Inflammatory macrophage treated with lipopolysaccharide for 1 hour (primary cell): ENCODE measurements around the gene NXPH3.
"Not testable (repeated sequence)": the region's sequence is repeated elsewhere in the genome, so short reads cannot be mapped to it uniquely, and the experiment has no call there.

ENCODE experiments used
- DNase-seq, 2 donors: peaks; one replicate each; pipeline ENCODE4 v3.0.0-alpha.2; 2020 to 2022

Gene NXPH3

DNA sequence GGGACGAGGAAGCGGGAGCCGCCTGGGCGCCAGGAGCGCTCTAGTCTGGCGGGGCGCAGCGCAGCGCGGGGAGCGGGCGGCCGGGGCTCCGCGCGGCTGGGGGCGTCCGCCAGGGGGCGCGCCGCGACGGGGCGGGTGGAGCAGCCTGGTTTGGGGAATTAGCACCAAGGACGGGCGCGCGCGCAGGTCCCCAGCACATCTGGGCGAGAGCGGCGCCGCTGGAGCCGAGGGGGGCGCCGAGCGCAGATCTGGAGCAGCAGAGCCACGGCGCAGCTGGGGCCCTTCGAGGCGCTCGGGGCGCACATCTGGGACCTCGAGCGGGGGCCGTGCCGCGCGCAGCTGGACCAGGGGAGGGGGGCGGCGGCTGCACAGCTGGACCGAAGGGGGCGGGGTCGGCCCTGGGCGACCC is at the start of gene NXPH3:
Gene NXPH3, plus strand, starts transcription at position 193 of the 409 bp plus-strand sequence. CDS start 349 bp downstream, outside the sequence.
- peak; percentile 38 to 64 for DNase-seq

DNA sequence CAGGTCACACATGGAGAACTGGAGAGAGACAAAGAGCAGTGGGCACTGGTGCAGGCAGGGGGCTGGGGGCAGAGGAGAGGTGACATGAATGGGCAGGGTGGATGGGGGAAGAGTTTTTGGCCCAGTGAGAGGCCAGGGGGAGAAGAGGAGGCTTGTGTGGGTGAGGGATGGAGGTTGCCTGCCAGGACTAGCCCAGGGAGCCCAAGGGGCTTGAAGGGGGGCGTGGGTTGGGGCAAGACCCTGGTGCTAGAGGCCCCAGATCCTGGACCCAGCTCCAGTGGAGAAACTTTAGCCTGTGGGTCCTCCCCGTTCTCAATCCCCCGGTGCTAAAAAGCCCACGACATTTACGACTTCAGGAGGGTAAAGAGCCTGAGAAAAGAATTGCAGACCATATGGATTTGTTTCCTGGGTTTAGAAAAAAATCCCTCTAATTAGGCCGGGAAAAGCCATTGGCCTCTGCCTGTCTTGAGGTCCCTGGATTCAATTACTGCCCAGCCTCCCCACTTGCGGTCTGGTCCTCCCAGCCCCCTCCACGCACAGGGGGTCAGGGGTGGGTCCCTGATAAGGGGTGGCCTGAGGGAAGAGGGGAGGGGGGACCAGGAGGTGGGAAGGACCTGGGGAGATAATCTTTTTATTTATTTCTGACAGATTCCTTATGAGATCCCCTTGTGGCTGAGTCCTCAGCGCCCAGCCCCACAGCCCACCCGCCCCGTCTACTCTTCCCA is 47.6 kb upstream of the NXPH3 start:
- no peak for DNase-seq

DNA sequence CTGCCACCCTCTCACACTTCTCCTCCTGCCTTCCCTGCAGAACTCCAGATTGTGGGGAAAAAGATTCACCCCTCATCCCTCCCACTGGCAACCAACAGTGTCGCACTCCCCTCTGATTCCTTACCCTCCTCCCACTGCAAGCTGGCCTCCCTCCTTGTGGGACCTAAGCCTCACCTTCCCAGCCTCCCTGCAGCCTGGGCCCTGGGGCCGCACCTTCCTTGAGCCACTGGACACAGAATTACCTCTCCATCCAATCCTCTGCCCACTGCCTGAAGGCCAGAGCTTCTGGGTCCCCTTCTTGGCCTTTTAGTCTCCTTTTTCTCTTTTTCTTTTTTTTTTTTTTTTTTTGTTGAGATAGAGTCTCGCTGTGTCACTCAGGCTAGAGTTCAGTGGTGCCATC is 46.7 kb upstream of the NXPH3 start:
- no peak for DNase-seq

DNA sequence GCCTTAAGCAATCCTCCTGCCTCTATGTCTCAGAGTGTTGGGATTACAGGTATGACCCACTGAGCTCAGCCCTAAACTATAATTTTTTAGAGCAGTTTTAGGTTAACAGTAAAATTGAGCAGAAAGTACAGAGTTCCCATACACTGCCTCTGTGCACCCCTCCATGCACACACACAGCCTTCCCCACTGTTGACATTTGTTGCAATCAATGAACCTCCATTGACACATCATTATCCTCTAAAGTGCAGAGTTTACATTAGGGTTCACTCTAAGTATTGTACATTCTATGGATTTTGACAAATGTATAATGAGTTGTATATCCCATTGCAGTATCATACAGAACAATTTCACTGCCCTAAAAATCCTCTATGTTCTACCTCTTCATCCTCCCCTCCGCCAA is 45.6 kb upstream of the NXPH3 start:
- no peak for DNase-seq

DNA sequence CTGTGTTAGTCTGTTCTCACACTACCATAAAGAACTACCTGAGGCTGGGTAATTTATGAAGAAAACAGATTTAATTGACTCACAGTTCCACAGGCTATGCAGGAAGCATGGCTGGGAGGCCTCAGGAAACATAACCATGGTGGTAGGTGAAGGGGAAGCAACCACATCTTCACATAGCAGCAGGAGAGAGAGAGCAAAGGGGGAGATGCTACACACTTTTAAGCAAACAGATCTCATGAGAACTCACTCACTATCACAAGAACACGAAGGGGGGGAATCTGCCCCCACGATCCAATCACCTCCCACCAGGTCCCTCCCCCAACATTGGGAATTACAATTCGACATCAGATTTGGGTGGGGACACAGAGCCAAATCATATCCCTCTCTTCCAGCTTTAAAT is 31.8 kb upstream of the NXPH3 start:
- DNase-seq, result no peak

DNA sequence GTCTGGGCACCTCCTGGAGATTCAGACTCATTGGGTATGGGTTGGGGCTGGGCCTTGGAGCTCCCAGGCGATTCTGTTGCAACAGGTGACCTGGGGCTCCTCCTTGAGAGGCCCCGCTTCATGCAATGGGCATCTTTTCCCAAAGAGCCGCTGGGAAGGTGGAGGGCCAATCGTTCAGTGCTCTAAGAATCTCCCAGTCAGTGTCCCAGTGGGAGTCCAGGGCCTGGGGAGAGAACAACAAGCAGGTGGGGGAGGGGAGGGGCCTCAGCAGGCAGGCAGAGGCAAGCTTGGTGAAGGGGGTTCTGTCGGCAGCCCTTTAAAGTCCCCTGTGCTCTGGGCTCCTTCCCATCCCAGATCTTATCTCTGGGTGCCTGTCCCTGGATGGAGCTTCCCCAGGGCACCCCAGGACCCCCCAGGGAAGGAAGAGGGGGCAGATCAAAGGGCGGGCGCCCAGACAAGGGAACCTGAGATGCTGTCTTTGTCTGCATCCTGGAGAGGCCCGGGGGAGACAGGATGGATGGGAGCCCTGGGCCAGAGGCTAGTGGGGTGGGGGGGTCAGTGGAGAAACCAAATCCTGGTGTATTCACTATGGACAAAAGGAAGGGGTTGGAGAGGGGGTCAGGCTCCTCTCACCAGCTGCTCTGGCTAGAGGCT is 30.5 kb upstream of the NXPH3 start:
- no peak for DNase-seq

DNA sequence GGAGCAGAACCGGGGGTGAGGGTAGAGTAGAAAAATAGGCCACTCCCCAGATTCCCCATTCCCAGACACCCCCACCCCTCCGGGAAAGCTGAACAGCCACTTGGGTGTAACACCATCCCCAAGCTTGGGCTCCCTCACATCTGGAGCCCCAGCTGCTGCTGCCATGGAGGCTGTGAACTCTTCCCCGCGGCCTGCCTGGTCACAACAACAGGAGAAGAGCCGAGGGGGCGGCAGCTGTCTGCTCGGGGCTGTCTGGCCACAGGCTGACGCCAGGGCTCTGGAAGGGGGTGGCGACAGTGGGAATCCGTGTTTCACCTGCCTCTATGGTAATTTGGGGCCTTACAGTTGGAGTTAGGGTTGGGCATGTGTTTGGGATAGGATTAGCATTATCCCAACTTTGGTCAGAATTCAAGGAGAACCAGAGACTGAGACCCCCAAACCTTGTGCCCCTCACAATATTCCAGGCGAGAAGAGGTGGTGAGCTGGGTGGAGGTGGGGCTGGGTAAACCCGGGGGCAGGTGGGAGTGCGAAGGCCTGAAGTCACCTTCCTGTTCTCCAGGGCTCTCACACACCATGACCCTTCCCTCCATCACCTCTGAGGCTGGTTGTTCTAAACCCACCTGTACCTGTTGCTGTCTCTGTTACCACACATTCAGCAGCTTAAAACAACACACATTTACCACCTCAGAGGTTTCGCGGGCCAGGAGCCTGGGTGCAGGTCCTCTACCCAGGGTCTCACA is 29.7 kb upstream of the NXPH3 start:
- DNase-seq, result no peak

DNA sequence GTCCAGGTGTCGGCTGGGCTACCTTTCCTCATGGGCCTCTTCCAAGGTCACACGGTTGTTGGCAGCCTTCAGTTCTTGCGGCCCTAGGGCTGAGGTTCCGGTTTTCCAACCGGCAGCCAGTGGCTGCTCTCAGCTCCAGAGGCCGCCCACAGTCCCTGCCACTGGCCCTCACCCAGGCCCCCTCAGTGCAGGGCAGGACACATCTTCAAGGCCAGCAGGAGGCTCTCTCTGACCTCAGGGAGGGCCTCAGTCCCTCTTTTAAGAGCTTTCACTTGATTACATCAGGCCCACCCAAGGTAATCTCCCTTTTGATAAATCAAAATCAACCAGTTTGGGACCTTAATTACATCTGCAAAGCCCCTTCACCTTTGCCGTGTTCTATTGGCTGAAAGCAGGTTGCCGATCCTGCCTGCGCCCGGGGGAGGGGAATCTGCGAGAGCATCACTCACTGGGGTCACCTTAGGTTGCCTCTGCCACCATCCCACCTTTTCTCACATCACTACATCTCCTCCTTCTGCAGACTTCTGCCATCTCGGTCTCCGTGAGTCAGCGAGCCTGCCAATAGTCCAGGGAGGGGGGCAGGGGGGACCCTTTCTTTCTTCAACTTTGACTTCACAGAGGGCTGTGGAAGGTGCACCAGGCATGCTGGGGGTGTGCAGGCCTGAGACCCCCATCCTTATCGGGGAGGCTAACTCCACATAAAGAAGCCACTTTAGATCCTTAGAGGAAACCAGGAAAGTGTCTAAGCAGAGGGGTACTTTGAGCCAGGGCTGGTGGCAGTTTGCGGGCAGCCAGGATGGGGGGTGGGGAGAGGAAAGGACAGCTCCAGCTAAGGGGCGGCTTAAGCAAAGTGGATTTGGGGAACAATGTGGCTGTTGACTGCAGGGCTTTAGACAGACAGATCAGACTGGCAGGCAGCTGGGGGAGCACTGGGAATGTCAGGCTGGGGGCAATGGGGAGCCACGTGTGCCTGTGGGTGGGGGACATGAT is 28.8 kb upstream of the NXPH3 start:
- no peak for DNase-seq

DNA sequence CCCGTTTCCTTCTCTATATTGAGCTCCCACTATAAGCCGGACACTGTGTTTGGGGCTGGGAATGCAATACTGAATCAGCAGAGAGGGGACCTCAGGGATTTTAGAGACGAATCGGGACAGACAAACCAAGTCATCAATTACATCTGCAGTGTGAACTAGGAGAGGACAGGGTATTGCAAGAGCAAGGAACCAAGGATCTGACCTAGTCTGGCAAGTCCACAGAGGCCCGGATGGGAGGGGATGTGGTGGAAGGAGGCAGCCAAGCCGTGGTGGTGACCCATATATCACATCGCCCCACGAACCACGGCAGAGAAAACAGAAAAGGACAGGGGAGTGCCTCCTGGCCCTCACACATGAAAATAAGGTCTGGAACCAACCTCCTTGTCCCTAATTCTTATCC is 28.1 kb upstream of the NXPH3 start:
- no peak for DNase-seq

DNA sequence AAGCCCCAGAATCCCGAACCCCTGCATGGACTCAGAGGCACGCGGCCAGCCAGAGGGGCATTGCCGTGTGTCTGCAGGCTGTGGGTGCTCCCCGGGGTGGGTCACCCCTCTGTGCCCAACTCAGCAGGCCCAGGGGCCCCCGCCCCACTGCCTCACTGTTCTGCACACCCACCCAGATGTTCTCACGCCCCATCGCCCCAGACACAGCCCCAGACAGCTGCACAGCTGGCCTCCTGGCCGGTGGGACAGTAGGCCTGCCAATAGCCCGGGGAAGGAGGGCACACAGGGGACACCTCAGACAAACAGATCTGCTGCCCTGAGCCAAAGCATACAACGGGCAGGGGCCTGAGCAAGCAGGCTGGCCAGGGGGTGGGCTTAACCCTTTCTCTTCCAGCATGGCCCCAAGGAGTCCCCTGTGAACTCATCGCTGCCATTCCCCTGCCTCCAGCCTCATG is 27.6 kb upstream of the NXPH3 start:
- DNase-seq, result no peak

DNA sequence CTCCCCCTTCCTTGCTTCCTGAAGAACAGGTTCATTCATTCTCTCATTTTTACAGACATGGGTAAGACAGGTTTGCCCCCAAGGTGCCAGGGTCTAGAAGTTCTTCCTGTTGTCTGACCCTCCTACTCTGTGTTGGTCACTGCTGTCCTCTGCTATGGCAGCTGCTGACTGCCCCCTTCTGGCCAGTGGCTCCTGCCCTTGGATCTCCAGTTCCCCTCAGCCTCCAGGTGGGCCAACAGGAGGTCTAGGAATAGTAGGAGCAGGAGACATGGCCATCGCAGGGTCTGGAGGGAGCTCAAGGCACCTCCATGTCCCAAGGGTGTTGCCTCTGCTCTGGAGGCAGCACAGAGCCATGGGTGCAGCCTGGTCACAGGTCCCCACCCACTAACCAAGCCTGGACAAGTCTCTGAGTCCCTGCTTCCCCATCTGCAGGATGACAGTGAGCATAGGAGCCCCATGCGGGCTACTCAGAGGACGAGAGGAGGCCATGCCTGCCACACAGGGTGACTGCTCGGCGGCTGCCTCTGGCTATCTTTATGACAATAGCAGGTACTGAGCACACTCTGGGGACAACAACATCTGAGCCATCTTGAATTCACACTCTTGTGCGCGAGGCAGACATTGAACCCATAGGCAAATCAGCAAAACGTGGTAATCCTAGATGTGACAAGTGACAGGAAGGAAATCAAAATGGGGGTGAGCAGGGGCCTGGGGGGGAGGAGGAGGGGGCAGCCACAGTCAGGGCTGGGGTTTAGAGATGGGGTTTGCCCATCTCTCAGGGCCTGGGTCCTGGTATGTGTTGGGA is 27.0 kb upstream of the NXPH3 start:
- peak; percentile 21 to 56 for DNase-seq

DNA sequence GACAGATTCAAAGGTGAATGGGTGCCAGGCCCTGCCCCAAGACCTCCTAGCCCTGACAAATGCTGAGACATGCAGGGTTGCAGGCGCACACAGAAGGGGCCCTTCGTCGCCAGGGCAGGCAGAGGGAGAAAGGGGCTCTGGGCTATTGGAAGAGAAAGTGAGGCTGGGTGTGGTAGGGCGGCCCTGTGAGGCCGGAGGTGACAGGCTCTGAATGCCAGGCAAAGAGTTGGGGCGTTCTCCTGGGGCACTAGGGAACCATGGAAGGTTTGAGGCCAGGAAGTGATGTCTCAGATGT is 26.4 kb upstream of the NXPH3 start:
- no peak for DNase-seq

DNA sequence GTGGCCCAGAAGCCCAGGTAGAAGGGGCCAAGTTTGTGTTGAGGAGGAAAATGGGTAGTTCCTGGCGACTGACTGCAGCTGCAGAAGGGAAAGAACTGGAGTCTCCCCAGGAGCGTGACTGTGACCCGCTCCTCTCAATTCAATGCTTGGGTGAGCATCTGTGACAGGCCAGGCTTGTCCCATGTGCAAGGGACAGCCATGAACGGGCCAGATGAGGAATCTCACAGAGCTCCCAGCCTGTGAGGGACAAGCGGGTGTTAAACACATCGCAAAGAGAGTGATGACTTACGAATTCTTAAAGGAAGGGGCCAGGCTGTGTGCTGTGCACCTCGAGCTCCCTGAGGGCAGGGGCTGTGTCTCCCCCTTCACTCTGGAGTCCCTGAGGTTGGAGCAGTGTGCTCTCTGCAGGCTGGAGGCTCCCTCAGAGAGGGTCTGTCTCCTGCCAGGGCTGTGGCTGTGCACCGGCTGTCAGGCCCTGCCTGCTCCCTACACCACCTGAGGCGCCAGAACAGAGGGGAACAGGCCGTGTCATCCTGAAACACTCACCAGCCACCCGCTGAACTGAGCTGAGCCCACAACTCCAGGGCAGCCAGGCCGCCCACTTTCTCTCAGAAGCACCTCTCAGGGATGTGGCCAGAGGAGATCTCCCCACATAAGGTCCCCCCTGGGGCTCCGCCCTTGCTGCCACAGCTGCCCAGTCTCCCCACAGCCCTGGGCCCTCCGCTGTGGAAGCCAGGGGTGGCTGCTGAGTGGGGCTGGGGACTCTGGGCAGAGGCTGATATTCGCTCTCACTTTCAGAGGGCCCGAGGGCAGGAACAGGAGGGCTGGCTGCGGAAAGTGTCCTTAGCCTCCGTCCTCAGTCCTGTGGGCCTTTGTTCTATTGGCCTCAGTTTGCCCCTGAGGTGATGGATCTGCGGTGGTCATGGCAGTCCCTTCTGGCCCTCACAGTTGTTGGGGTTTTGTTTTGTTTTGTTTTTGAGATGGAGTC is 25.7 kb upstream of the NXPH3 start:
- no peak for DNase-seq

DNA sequence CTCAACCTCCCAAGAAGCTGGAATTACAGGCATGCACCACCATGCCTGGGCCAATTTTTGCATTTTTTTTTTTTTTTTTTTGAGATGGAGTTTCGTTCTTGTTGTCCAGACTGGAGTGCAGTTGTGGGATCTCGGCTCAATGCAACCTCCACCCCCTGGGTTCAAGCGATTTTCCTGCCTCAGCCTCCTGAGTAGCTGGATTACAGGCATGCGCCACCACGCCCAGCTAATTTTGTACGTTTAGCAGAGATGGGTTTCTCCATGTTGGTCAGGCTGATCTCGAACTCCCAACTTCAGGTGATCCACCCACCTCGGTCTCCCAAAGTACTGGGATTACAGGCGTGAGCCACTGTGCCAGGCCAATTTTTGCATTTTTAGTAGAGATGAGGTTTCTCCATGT is 24.9 kb upstream of the NXPH3 start:
- not testable (repeated sequence) for DNase-seq

DNA sequence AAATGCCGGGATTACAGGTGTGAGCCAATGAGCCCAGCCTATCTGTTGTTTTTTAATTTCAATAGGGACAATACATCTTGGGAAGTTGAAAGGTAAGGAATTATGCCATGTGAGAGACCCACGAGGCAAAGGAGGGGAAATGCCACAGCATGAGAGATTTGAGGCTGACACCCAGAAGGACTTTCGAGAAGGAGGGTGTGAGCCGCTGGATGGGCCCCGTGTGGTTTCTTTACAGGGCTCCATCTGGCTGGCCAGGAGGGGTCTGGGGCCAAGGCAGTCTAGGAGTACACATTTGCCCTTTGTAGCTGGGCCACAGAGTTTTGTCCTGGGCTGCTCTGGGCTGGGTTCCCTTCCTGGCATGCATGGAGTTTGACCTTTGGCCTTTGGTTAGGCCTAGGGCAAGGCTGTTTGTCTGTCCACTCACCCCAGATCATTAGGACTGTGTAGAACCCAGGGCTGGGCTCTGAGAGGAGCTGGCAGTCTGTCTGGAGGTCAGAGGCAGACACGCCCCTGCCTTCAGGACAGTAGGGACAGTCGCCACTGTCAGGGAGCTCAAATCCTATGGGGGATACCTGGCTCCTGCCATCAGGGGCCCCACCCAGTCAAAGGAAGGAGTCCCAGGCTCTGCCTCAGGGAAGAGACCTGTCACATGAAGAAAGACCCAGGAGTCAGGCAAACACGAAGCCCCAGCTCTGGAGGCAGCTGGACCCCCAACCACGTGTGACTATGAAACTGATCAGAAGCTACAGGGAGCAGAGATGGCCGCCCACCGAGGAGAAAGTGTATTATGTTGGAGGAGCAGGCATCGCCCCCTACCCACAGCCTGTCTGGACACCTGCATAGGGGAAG is 24.2 kb upstream of the NXPH3 start:
- no peak for DNase-seq

DNA sequence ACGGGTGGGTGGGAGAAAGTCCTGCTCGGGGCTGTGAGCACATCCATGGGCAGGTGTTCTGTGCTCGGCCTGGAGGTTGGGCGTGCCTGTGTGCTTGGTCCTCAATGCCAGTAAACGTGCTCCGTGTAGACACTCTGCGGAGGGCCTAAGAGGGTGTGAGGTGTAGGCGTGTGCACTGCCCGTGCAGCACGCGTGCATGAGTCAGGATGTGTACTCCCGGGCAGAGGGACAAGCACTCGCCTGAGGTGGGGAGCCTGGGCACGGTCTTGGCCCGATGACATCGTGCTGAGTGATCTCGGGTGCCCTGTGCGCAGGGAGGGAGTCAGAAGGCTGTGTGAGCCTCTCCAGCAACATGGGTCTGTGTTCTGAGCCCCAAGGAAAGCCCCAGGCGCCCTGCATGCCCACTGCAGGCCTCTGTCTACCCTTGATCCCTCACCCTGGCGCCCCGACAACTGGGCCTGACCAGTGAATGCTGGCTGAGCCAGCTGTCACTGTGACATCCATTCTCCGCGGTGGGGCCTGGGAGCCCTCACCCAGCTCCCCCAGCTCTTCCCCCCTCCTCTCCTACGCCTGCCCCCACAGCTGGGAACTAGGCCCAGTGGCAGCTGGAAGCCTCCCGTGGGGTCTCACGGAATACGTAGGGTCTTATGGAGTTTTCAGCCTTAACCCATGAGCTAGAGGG is 23.5 kb upstream of the NXPH3 start:
- DNase-seq, result no peak

DNA sequence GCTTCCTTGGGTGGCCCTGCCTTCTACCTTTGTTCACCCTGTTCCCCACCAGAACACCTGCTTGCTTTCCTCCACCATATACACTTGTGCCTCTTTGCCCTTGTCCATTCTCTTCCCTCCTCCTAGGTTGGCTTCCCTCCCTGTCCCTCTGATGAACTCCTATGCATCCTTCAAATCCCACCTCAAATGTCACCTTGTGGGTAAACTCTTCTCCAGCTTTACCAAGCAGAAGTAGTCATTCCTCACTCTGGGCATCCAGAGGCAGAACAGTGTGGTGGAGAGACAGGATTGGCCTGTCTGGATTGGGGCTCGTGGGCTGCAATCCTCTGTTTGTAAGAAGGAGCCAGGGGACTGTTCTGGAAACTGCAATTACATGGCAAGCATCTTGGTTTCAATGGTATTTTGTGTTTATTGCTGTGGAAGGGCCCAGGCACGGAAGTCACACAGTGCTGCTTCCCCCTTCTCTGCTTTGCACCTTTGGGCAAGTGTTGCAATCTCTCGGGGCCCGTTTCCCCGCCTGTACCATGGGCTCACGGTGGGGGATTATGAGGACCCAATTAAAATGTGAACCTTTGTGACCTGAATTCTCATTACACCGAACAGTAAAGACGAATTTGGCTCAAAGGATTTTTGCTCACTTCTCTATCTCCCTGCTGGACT is 21.9 kb upstream of the NXPH3 start:
- DNase-seq, result no peak

DNA sequence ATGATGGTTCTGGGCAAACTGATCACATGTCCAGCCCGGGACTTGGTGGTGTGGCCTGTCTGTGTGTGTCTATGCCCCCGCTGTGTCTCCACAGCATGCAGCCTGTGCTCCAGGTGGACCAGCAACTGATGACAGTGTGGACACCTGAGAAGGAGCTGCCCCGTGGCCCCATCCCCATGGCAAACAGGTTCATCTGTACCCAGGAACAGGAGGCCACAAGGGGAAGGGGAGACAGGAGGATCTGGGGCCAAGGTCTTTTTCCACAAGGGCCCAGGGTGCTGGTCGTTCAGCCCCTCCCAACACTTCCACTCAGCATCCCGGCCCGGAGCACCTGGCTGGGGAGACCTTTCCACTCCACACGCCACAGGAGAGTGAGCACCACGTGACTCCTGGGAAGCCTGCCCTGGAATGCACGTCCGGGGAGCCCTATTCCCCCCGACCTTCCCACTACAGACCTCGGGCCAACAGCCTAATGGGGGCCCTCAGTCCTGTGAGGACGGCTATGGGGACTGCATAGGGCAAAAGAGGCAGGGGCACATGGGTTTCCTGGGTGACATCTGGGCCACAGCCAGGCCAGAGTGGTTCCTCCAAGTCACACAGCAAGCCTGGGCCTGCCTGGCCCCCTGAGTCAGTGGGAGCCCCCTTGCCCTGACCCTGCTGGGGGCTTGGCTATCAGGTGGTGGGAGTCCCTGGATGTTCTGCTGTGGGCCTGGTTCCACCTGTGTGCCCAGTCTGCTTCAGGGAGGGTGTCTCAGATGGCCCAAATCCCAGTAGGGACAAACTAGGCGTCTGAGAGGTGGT is 20.8 kb upstream of the NXPH3 start:
- no peak for DNase-seq
